MG63 (cell line): ENCODE data around the gene UBE2E2. TPM values are rescaled to one million over a fixed set of nuclear protein-coding genes. Genes with fewer than 3 reads are reported as not detected.

Experiments used
- DNase-seq: peaks from one replicate; pipeline ENCODE4 v3.0.0-alpha.2; 2020
- H3K27me3 ChIP-seq: fragments of 250-450 bp; sonication (Bioruptor Pico); 2 replicates; pipeline ENCODE4 v1.5.1; 2020; ENCODE audit warnings: mild to moderate bottlenecking, moderate library complexity
- H3K36me3 ChIP-seq: fragments of 250-450 bp; sonication (Bioruptor Pico); 2 replicates; pipeline ENCODE4 v1.5.1; 2020; ENCODE audit warnings: mild to moderate bottlenecking, moderate library complexity
- H3K4me3 ChIP-seq: fragments of 250-450 bp; sonication (Bioruptor Pico); 2 replicates; pipeline ENCODE4 v1.5.1; 2020; ENCODE audit warnings: mild to moderate bottlenecking, moderate library complexity
- H3K9me3 ChIP-seq: fragments of 250-450 bp; sonication (Bioruptor Pico); 2 replicates; pipeline ENCODE4 v1.5.1; 2020; ENCODE audit warnings: mild to moderate bottlenecking, moderate library complexity
- total RNA-seq: library from RNA; depleted of rRNA; stranded (reverse); fragments of >200 nt; shearing (Covaris generic); gene quantifications from 2 replicates; pipeline ENCODE4 v1.2.3, GENCODE V29; 2014; ENCODE audit warnings: low replicate concordance

Gene UBE2E2
- total RNA-seq, 1 experiment from 2014 or later, result 27.7 TPM

DNA sequence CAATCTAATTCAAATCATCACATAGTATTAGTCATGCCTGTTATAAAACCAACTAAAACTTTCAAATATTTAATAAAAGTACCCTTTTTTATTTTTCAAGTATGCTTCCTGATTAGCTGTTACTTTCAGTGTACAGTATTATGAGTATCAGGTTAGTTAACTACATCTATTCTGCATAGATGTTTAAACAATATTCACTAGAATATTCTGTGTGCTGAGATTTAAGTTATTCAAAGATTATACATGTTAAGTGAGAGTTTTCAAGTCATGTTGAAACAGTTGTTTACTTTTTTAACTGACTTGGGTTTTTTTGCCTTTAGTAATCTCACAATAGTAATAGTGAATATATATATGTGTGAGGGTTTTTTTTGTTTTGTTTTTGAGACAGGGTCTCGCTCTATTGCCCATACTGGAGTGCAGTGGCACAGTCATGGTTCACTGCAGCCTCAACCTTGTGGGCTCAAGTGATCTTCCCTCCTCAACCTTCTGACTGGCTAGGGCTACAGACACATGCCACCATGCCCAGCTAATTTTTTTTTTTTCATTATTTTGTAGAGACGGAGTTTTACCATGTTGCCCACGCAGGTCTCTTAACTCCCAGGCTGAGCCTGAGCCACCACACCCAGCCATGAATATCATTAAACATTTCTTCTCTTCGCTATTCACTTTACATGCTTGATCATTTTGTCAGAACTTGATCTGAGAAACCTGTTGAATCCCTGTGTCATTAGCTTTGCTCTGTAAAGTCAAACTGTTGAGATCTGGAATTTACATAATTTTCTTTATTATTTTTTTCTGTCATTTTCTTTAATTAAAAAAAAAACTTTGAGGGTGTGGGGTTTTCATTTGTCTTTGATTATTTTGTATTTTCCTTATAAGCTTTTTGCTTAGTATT, 316.4 kb downstream of the UBE2E2 start:
- DNase-seq, result no peak
- Histone ChIP-seq H3K36me3 (no peaks in the 10 kb centered on the region), H3K27me3 (no peaks in the 10 kb centered on the region), H3K9me3 (no peaks in the 10 kb centered on the region), H3K4me3 (no peak overlapping the region)

DNA sequence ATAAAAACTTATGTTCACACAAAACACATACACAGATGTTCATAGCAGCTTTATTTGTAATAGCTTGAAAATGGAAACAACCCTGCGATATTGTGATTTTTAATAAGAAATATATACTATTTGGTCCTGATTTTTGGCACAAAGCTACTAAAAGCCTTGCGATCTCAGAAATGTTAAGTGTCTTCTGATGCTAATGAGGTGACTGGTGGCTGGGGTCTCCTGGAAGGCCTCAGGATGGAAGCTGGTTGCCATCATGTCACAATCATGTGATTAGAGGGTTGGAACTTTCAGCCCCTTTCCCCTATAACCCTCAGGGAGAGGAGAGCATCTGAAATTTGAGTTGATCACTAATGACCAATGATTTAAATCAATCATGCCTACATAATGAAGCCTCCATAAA, 324.2 kb downstream of the UBE2E2 start:
- no peaks in the 10 kb centered on the region for H3K9me3 ChIP-seq
- no peaks in the 10 kb centered on the region for H3K27me3 ChIP-seq

DNA sequence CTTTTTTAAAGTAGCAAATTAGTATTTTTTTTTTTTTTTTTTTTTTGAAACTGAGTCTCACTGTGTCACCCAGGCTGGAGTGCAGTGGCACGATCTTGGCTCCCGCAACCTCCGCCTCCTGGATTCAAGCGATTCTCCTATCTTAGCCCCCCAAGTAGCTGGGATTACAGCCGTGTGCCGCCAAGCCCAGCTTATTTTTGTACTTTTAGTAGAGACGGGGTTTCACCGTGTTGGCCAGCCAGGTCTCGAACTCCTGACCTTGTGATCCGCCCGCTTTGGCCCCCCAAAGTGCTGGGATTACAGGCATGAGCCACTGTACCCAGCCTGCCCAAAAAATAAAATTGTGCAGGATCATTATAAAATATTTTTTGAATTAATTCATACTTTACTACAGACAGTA, 330.5 kb downstream of the UBE2E2 start:
- DNase-seq, result no peak
- Histone ChIP-seq H3K27me3 (no peaks in the 10 kb centered on the region), H3K4me3 (no peak overlapping the region), H3K9me3 (no peaks in the 10 kb centered on the region), H3K36me3 (no peaks in the 10 kb centered on the region)

More for the DNA sequence above, 324.2 kb downstream of the UBE2E2 start:
- DNase-seq, result no peak
- Histone ChIP-seq H3K36me3 (no peaks in the 10 kb centered on the region), H3K4me3 (no peak overlapping the region)

DNA sequence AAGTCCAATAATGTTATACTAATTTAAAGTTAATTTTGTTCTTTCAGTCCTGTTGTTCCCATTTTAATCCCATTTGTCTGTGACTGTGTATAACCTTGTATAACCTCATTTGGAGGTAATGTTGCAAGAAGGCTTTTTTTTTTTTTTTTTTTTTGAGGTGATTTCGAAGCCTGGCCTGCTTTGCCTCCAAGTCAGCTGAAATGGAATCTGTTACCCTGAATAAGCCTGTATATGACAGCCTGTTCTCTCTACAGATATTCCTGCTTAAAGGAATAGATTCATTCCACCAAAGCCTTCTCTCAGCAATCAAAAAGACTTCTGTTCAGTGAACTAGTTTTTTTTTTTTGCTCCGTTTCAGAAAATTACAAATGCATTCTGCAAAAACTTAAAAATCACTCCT, 330.9 kb downstream of the UBE2E2 start:
- H3K9me3 ChIP-seq, result no peaks in the 10 kb centered on the region
- H3K36me3 ChIP-seq, result no peaks in the 10 kb centered on the region
- DNase-seq, result no peak
- no peaks in the 10 kb centered on the region for H3K27me3 ChIP-seq
- no peak overlapping the region for H3K4me3 ChIP-seq

DNA sequence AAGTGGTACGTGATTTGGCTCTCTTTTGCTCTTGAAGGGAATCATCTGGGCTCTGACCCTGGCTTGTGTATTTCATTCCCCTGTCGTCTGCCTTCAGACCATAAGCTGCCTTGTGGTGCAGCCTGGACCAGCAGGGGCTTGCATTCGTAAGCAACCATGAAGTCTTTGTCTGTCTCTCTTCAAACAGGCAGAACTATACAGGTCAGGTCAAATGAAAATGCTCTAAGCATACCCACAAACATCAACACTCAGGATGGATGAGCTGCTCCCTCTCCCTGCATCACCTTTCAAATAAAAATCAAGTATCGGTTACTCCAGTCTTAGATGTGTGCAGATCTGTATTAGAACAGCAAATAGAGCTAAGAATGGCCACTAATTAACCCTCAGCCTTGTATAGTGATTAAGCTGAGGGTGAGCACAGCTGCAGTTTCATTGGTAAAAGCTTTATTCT, 334.0 kb downstream of the UBE2E2 start:
- Histone ChIP-seq H3K4me3 (no peak overlapping the region), H3K9me3 (no peaks in the 10 kb centered on the region), H3K36me3 (no peaks in the 10 kb centered on the region), H3K27me3 (no peaks in the 10 kb centered on the region)
- DNase-seq, result no peak

DNA sequence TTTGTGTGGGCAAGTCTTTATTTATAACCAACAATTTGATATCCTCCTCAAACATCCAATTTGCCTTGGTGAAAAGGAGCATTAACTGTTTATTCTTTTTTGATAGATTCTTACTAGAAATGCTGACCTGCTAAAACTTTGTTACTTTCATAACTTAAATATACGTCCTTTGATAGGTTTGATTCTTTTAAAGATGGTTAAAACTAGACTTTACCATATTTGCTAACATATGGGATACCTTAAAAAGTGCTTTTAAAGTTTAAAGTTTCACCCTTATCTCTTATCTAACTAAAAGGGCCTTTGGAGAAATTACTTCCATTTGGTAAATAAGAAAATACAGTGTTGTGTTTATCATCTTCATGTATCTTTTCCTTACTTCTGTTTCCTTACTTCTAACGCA, 336.1 kb downstream of the UBE2E2 start:
- Histone ChIP-seq H3K4me3 (no peak overlapping the region), H3K9me3 (no peaks in the 10 kb centered on the region), H3K36me3 (no peaks in the 10 kb centered on the region), H3K27me3 (no peaks in the 10 kb centered on the region)
- DNase-seq, result no peak

DNA sequence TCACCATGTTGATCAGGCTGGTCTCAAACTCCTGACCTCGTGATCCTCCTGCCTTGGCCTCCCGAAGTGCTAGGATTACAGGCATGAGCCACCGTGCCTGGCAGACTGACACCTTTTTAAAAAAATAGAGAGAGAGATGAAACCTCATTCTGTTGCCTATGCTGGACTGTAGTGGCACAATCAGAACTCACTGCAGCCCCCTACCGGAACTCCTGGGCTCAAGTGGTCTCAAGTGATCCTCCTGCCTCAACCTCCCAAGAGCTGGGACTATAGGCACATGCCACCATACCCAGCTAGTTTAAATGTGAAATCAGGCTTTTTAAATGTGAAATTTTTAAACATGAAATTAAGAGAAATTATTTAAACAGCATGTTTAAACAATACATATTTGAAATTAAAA, 337.5 kb downstream of the UBE2E2 start:
- Histone ChIP-seq H3K36me3 (no peaks in the 10 kb centered on the region), H3K27me3 (no peaks in the 10 kb centered on the region), H3K9me3 (no peaks in the 10 kb centered on the region), H3K4me3 (no peak overlapping the region)
- no peak for DNase-seq

DNA sequence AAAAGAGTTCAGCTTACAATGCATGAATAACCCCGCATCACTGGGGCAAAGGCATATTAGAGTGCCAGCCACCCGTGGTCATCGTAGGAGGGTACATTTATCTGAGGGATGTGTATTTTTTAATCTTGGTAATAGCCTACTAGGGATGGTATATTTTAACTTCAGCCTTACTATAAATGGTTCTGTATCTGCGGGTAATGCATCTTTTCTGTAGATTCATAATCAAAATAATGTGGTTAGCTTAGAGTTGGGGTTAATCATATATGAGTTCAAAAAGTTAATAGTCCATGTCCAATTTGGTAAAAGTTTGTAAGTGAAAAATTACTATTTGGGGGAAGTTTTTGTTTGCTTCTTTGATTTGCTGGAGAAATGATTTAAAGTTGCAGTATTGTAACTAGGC, 339.0 kb downstream of the UBE2E2 start:
- H3K9me3 ChIP-seq, result no peaks in the 10 kb centered on the region
- no peak overlapping the region for H3K4me3 ChIP-seq
- no peaks in the 10 kb centered on the region for H3K27me3 ChIP-seq
- no peaks in the 10 kb centered on the region for H3K36me3 ChIP-seq
- DNase-seq, result no peak

DNA sequence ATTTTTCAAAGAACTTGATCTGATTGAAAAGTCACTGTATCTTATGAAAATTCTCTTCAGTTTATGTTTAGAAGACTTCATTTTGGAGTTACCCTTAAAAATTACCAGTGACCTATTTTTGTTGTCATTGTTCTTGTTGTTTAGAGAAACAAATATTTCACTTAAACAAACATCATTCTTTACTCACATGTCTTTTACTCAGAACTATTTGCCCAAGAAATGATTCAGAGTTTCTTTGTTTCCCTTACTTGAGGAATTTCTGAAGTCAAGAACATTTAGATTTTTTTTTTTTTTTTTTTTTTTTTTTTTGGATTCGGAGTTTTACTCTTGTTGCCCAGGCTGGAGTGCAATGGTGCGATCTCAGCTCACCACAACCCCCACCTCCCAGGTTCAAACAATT, 343.1 kb downstream of the UBE2E2 start:
- H3K4me3 ChIP-seq, result no peak overlapping the region
- DNase-seq, result no peak
- H3K27me3 ChIP-seq, result no peaks in the 10 kb centered on the region
- H3K9me3 ChIP-seq, result no peaks in the 10 kb centered on the region
- H3K36me3 ChIP-seq, result no peaks in the 10 kb centered on the region

DNA sequence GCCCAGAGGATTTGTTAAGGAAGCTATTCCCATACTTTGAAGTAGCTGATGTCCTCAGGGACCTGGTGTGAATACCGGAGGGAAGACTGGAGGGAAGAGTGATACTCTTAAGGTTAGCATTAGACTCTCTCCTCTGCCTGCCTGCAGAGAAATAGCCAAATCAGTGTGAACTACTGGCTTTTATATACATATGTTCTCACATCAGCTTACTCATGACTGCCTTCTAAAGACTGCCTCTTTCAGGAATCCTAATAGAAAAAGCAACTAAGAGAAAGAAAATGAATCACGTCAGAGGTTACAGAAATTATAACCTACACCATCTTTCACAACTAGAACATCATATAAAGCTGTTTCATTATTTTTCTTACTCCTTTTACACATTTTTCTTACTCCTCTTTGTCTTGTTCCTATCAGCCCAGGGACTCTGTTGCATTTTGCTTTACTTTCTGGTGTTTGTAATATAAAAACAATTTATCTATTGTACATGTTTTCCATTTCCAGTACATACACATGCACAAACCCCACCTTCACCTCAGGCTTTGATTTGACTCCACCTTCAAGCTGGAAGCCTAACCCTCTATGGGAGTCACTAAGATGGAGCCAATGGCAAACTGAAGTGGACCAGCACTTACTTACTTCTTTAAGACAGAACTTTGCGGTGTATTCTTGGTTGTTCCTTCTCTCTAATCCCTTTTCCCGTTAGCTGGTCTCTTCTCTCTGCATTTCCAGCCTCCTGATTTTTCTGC, 345.0 kb downstream of the UBE2E2 start:
- H3K27me3 ChIP-seq, result no peaks in the 10 kb centered on the region
- no peak for DNase-seq
- H3K36me3 ChIP-seq, result no peaks in the 10 kb centered on the region
- H3K4me3 ChIP-seq, result no peak overlapping the region
- H3K9me3 ChIP-seq, result no peaks in the 10 kb centered on the region

DNA sequence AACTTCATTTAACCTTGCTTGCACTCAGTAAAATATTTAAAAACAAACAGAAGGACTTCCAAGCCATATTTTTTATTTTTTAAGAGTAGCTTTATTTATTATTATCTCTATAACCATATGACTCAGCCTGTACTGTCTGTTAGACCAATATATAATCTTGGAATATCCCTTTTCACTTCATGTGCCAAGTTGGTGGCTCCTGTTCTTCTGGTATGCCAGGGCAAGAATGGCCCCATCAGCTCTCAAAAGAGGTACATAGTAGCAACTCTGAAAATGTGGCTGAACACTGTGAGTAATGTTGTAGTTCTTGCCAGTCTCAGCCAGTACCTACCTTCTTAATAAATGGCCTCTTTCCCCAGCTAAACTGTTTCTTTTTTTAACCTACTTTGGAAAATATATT, 345.6 kb downstream of the UBE2E2 start:
- Histone ChIP-seq H3K4me3 (no peak overlapping the region), H3K9me3 (no peaks in the 10 kb centered on the region)
- no peak for DNase-seq

DNA sequence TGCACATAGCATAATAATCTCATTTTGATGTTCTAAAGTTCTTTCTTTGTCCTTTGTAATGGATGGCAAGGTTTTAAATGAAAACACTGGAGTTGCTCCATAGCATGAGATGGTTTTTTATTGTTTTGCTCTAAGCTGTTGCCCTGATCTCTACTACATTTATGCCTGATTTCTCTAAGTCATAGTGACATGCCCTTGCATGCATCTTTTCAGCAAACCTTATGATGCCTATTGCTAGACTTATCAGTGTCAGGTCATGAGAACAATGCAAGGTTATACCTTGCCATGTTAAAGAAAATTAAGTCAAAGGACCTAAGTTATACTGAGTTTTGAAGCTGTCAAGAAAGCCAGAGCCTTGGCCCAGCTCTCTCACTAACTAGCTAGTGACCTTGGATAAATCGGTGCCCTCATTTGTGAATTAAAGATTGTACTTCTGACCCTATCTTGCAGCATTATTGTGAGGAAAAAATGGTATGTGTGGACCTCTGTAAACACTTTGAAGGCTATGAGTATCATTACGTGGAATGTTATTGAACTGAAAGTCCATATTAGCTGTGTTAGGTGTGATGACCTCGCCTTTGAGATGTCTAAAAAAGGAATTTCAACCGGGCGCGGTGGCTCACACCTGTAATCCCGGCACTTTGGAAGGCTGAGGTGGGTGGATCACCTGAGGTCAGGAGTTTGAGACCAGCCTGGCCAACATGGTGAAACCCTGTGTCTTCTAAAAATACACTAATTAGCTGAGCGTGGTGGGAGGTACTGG, 346.2 kb downstream of the UBE2E2 start:
- DNase-seq, result no peak
- H3K9me3 ChIP-seq, result no peaks in the 10 kb centered on the region
- H3K4me3 ChIP-seq, result no peak overlapping the region
- H3K36me3 ChIP-seq, result no peaks in the 10 kb centered on the region
- H3K27me3 ChIP-seq, result no peaks in the 10 kb centered on the region

More for the DNA sequence above, 345.6 kb downstream of the UBE2E2 start:
- Histone ChIP-seq H3K27me3 (no peaks in the 10 kb centered on the region), H3K36me3 (no peaks in the 10 kb centered on the region)

DNA sequence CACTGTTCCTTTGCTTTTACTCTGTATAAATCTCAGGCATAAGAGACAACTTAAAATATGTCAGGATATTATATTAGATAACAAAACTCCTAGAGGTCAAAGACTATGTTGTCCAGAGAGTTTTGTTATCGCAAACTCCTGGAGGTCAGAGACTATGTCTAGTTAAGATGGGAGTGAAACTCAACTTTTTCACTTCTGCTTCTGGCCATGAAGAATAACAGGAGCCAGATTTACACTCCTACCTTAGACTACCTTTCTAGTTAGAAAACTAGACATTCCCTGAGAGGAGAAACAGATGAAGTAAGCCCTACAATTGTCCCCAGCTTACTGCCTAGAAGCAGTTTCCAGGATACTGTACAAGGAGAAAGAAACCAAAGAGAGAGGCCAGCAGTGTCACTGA, 347.3 kb downstream of the UBE2E2 start:
- no peak overlapping the region for H3K4me3 ChIP-seq
- no peaks in the 10 kb centered on the region for H3K36me3 ChIP-seq
- no peaks in the 10 kb centered on the region for H3K27me3 ChIP-seq
- H3K9me3 ChIP-seq, result no peaks in the 10 kb centered on the region
- no peak for DNase-seq

DNA sequence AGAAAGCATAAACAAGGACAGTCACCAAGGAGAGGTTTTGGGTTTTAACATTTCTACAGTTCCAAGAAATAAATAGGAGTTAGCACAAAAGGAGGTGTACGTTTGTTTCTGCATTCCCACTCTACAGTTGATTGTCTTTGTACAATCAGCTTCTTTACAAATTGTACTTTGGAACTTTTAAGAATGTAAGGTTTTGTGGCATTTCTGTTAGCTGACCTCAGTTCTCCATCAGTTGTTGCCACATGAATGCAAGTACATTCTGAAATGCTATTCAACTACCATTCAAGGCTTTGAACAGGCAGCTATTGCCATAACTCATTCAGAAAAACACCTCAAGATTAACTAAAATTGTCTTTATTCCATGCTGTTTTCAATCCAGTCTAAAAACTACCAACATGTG, 349.4 kb downstream of the UBE2E2 start:
- H3K9me3 ChIP-seq, result no peaks in the 10 kb centered on the region
- no peaks in the 10 kb centered on the region for H3K27me3 ChIP-seq
- no peak overlapping the region for H3K4me3 ChIP-seq
- H3K36me3 ChIP-seq, result no peaks in the 10 kb centered on the region
- no peak for DNase-seq

DNA sequence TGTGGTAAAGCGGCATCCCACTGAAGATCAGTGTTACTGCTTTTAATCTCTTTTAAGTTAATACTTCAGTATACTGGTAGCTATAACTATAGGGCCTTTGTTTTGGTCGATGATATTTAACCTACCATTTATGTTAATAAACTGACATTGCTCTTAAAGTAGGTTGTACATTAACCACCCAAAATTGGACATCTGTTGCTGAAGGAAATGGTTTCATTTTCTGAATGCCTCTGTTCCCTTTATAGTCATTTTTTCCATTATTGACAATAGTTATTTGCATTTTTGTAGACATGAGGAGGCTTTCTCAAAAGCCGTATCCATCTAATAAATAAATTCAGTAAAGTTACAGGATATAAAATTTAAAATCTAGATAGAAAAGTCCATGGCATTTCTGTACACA, 350.2 kb downstream of the UBE2E2 start:
- DNase-seq, result no peak
- H3K27me3 ChIP-seq, result no peaks in the 10 kb centered on the region
- H3K36me3 ChIP-seq, result no peaks in the 10 kb centered on the region
- H3K9me3 ChIP-seq, result no peaks in the 10 kb centered on the region
- no peak overlapping the region for H3K4me3 ChIP-seq

DNA sequence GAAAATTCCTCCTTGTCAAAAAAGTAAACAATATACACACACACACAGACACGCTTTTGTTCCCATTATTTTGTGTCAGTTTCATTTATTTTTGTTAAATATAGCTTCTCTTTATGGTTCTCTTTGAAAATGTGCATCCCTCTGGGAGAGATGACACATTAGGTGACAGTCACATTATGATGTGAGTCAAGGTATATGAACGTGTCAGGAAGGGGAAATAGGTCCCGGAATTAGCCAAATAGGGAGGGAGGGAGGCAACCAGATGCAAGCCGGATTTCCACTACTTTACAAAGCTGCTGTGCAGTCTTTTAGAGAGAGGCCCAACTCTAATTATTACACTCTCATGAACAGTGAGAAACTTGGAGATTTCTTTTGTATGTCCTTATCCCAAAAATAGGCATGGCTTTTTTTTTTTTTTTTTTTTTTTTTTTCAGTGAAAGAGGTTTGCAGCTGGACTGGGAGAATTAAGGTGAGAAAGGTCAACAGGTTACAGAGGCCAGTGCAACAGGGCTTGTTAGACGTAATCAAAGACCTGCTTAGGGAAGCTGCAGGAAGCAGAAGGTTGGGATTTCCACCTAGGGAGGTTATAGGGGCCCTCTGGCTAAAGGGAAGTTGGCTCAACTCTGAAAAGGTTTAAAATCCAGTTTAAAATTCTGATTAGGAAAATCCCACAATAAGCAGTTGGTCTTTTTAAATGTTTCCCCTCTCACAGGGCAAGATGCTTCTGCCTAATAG, 362.1 kb downstream of the UBE2E2 start:
- DNase-seq, result no peak
- Histone ChIP-seq H3K9me3 (no peaks in the 10 kb centered on the region), H3K27me3 (no peaks in the 10 kb centered on the region), H3K36me3 (no peaks in the 10 kb centered on the region), H3K4me3 (no peak overlapping the region)
